Activated CD4-positive, CD25-positive, alpha-beta regulatory T cell (primary cell): Measurements from ENCODE around the gene DZANK1.
"Not testable (repeated sequence)": the region's sequence is repeated elsewhere in the genome, so short reads cannot be mapped to it uniquely, and the experiment has no call there.

Experiments
- DNase-seq, 4 experiments: peaks; one replicate each; lab custom pipeline; 2025; lab: John Stamatoyannopoulos, UW

Gene DZANK1

GRCh38 chr20:18440403-18440802 lies 26.4 kb downstream of the DZANK1 start:
- no peak for DNase-seq

- DNase-seq: no peak
Measured at GRCh38 chr20:18436847-18437246, 30.0 kb downstream of the DZANK1 start.

DNA sequence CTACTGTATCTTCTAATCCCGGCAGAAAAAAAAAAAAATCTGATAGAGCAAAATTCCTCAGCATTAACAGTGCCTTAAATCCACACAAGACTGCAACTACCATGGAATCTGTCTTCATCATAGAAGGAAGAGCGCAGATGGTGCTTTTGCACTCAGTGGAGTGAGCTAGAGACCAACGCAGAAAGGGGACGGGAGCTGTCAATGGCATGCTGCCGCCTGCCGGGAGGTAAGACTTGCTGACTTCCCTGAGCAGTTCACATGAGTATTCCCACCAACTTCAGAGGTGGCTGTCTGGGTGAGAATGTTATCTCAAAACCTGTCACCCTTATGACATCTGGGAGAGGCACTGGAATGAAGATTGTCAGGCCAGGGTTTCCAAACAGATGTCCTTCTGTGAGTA lies 35.6 kb downstream of the DZANK1 start:
- no peak for DNase-seq

DNA sequence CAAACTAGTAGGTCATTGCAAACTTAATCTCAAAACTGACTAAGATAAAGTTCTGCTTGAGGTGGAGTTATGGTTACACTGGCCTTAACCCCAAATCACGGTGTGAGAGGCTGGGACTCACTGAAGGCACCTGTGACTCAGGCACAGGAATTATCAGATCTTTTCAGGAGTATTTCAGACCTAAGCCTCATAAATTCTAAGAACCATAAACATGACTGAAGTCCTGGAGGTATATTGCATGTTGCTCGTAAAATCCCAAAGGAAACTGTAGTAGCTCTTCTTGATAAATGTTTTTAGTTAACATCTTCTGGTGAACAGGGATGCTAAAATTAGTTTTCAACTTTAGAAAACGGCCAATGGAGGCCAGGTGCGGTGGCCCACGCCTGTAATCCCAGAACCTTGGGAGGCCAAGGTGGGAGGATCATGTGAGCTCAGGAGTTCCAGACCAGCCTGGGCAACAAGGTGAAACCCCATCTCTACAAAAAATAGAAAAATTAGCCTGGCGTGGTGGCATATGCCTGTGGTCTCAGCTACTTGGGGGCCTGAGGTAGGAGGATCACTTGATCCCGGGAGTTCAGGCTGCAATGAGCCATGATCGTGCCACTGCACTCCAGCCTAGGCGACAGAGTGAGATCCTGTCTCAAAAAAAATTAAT lies 36.5 kb downstream of the DZANK1 start:
- no peak for DNase-seq

DNA sequence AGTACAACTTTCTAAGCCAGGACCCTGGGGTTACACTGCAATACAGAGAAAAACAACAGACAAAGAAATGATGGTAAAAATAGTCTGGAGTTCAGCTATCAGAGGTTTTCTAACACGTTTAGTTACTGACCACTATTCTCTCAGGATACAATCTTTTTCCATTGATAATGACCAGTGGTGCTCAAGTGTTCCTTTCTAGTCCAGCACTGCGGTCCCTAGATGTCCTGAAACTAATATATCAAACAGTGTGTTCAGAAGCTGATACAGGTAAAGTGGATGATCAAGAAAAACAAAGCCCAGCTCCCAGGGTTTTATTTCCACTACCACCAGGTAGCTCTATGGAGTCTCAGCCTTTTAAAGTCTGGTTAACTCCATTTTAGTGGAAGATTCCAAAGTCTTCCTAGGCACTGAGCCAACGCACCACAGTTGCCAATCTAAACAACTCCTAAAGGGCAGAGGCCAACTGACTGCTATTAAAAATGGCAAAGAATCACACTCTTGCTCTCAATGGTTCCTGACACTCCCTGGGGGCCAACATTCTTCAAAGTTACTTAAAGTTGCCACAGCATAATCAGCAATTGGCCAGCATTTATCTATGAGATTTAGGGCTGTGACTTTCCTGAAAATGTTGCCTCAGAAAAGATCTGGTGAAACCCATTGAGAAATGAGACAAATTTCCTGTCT lies 38.2 kb downstream of the DZANK1 start:
- DNase-seq: no peak

GRCh38 chr20:18427214-18427613 lies 39.6 kb downstream of the DZANK1 start:
- DNase-seq: no peak

- DNase-seq: no peak
Measured at GRCh38 chr20:18421608-18422007, 45.2 kb downstream of the DZANK1 start.

GRCh38 chr20:18416486-18416885 lies 50.3 kb downstream of the DZANK1 start:
- DNase-seq: no peak

DNA sequence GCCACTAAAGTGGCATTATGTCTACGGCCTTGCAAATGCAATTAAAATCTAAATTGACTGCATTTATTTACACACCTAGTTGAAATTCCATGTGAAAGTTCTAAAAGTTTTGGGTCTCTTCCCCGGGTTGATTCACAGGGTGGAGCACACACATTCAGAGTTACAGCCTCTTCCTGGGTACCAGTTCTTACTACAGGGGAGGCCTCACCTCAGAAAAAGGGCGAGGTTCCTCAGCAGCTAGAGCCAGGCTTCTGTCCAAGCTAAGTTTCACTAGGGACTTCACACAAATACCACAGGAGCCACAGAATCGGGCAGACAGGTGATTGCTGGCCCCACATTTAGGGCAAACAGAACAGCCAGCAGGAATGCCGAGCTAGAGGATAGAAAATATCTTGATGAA lies 52.7 kb downstream of the DZANK1 start:
- DNase-seq: no peak

- no peak for DNase-seq
Measured at GRCh38 chr20:18412221-18412901, 54.5 kb downstream of the DZANK1 start.

DNA sequence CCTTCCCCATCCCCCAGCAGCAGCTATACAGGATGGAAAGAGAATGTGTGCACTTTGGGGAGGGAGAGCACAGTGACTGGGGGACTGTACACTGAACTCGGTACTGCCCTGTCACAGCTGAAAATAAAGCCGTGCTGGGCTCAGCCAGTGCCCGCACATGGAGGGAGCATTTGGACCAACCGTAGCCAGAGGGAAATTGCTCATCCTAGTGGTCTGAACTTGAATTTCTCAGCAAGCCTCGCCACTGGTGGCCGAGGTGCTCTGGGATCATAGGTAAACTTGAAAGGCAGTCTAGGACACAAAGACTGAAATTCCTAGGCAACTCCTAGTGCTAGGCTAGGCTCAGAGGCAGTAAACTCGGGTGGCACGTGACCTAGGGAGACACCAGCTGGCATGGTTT lies 61.0 kb downstream of the DZANK1 start:
- no peak for DNase-seq

GRCh38 chr20:18404172-18404571 lies 62.7 kb downstream of the DZANK1 start:
- DNase-seq: no peak

DNA sequence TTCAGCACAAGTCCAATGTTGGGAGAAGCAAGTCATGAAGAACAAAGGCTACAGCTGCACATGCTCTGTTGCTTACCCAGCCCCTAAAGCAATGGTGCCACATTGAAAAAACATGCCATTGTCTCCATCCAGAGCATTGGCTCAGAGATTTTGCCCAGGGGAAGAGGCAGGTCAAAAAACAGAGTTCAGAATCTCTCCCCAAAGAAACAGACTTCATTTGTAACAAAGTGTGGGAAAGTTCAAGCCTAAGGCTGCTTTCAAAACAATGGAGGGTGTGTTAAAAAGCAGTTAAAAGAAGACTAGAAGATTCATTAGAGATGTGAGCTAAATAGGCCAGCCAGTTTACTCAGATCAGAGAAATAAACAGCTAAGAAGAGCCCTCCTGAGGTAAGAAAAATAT lies 63.6 kb downstream of the DZANK1 start:
- DNase-seq: no peak

DNA sequence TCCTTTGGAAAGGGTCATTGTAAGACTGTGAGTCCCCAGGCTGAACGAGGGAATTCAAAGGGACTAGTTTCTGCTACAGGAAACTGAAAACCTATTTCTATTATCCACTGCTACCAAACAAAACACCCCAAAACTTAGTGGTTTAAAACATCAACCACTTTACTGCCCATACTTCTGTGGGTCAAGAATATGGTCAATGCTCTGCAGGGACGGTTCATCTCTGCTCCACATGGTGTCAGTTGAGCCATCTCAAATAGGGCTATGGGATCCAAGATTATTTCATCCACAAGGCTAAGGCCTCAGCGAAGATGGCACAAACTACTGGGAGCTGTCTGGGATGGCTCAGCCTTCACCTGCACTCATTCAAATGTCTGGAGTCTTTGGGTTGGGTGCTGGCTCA lies 65.5 kb downstream of the DZANK1 start:
- DNase-seq: no peak

- no peak for DNase-seq
Measured at GRCh38 chr20:18400460-18400859, 66.4 kb downstream of the DZANK1 start.

DNA sequence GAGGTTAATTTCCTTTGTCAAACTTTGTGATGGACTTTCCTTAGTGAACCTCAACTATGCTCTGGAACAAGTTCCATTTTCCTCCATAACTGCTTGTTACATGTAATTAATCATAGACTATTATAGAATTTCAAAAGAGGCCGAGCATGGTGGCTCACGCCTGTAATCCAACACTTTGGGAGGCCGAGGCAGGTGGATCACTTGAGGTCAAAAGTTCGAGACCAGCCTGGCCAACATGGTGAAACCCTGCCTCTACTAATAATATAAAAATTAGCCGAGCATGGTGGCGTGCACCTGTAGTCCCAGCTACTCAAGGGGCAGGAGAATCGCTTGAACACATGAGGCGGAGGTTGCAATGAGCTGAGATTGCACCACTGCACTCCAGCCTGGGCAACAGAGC lies 68.1 kb downstream of the DZANK1 start:
- DNase-seq: not testable (repeated sequence)

- DNase-seq: no peak
Measured at GRCh38 chr20:18397030-18397429, 69.8 kb downstream of the DZANK1 start.

DNA sequence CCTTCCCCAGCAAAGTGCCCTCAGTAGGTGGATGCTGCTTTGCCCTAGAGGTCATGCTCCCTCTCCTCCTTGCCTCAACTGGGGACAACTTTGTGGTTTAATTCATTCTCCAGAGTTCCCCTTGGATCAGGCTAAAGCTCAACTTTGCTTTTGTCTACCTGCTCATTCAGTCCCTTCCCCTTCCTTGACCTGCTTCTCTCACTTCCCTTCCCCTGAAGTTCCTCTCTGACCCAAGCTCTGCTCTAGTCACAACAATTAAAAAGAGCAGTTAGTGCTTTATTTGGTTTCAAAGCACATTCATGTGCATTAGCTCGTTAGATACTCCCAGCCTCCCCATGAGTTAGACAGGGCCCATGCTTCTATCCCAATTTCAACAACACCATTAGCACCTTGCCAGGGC lies 71.3 kb downstream of the DZANK1 start:
- DNase-seq: no peak

DNA sequence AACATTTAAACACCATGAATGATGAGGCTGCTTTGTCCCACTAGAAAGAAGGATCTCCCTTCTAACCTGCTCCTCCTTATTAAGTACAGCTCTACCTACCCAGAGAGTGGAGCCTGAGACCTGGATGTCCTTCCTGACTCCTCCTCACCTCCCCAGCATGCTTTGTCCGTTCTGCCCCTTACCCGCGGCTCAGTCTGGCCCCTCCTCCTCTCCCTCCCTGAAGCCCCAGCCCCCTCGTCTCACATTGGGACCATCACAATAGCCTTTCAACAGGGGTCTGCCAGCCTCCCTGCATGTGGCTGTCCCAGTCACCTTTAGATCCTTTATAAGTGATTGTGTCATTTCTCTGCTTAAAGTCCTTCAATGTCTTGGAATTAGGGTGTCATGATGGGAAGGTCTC lies 72.5 kb downstream of the DZANK1 start:
- DNase-seq: no peak

DNA sequence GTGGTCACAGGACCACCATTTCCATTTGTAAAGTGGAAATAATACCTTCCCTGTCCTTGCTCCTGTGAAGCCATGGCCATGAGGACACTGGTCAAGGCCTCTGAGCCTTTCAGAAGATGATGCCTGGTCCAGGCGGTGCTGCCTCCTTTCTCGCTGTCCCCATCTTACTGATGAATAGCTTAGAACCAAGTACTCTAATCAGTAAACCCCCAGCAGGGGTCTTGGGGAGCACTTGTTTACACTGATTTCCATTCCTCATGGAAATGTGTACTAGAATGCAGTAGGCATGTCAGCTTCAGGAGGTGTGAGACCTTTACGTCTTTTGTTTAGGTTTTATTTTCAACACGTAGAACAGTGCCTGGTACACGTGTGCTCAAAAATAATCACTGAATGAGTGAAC lies 75.1 kb downstream of the DZANK1 start:
- DNase-seq: no peak

DNA sequence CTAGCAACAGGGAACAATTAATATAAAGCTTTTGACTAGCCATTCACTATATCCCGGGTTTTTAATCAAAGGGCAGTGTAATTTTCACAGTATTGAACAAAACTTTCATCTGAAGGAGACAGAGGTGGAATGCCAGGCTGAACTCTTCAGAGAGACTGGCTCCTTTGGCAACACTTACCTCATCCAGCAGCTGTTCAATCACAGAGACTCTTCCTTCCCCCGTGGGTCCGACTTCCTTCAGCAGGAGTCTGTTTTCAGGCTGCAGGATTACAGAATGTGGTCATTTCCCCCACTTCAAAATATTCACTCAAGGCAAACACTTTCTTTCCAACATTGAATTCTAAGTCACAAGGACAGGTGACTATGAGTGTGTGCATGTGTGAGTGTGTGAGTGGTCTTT lies 76.6 kb downstream of the DZANK1 start:
- DNase-seq: no peak

GRCh38 chr20:18388860-18389259 lies 78.0 kb downstream of the DZANK1 start:
- DNase-seq: no peak

- no peak for DNase-seq
Measured at GRCh38 chr20:18380908-18381529, 85.8 kb downstream of the DZANK1 start.
